Vagina (tissue), 2 donors: ENCODE data around the gene NUP210.

Experiments
- CTCF ChIP-seq, 3 experiments: fragments of 450-650 bp in 2 of 3; fragments of 200-600 bp in 1 of 3; sonication (generic) in 1 of 3; IDR thresholded peaks; one replicate each; pipeline ENCODE4 v1.5.1; 2017 to 2019; ENCODE audit warnings: antibody characterized with exemption in 3 of 3, mild to moderate bottlenecking in 2 of 3, moderate library complexity in 2 of 3
- POLR2A ChIP-seq, 2 donors: fragments of 450-650 bp; IDR thresholded peaks; one replicate each; pipeline ENCODE4 v1.6.1; 2017; ENCODE audit warnings: antibody characterized with exemption in 2 of 2, mild to moderate bottlenecking in 2 of 2, moderate library complexity in 2 of 2

DNA sequence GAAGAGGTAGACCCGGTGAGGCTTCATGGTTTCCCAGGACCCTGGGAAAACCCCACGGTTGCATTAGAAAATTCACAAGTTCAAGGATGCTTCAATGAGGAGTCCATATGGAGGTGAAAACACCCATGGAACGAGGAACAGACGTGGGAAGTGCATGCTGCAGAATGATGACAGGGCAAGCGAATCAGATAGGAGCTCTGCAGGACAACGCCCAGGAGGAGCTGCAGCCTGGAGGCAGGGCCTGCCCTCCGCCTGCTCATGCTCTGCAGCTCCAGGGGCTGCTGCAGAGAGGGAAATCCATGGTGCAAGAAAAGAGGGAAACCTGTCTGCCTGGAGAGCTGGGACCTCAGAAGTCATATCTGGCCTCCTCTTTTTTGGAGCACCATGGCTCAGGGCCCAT lies 61.5 kb downstream of the NUP210 start:
- TF ChIP-seq CTCF (IDR thresholded peaks at IDR 0.05) (no peak), POLR2A (IDR thresholded peaks at IDR 0.05) (no peak)
